H1 (cell line): ENCODE measurements around the gene PRSS21. TPM values are rescaled to one million over a fixed set of nuclear protein-coding genes. Genes with fewer than 3 reads are reported as not detected.

Source experiments
- CTBP2 ChIP-seq: IDR thresholded peaks from 2 replicates; pipeline ENCODE4 v1.7.0; 2011; ENCODE audit warnings: borderline replicate concordance, mild to moderate bottlenecking, moderate library complexity, mixed read lengths, low read length; ENCODE audit not compliant: insufficient read depth, insufficient read length
- JUND ChIP-seq: IDR thresholded peaks from 2 replicates; pipeline ENCODE4 v1.6.1; 2011; ENCODE audit warnings: mild to moderate bottlenecking, improper control_type of control experiment, low read length
- POLR2AphosphoS5 ChIP-seq: IDR thresholded peaks from 2 replicates; pipeline ENCODE4 v1.6.1; 2011; ENCODE audit warnings: low read depth, low read length
- SIN3A ChIP-seq, 2 experiments: IDR thresholded peaks in 1 of 2; conservative IDR thresholded peaks in 1 of 2; 2 replicates each; pipeline ENCODE4 v1.6.1; 2011 to 2012; ENCODE audit warnings: low read length in 2 of 2, improper control_type of control experiment in 1 of 2, low read depth in 1 of 2, mild to moderate bottlenecking in 1 of 2
- SP4 ChIP-seq: IDR thresholded peaks from 2 replicates; pipeline ENCODE4 v1.6.1; 2012; ENCODE audit warnings: low read length, inconsistent platforms
- polyA plus RNA-seq, 7 experiments: library from polyadenylated mRNA; depleted of rRNA in 3 of 7; stranded (reverse) in 5 of 7; unstranded in 2 of 7; fragments of >200 nt in 5 of 7; fragments of 200-250 nt in 2 of 7; gene quantifications; 1 replicate in 5 of 7; 2 replicates in 1 of 7; 4 replicates in 1 of 7; pipeline versions ENCODE4 v1.2.1 to v1.2.3, GENCODE V29; 2011 to 2013; ENCODE audit warnings: missing spikeins in 2 of 7, mixed read lengths in 2 of 7
- total RNA-seq: library from RNA; stranded (reverse); fragmentation: NEBNext Ultra II Directional; extraction: Animal tissue kit (Norgen Biotek cat#: 25700); gene quantifications from 2 replicates; pipeline ENCODE4 v1.2.1, GENCODE V29; 2021

PRSS21 gene
- total and polyA plus RNA-seq, 2 of the 8 experiments (the other 6 are each of a cell fraction or from before 2014, with no cell fraction given): 0.76 to 1.0 TPM

- TF ChIP-seq CTBP2: no peak
- TF ChIP-seq JUND: no peak
- no peak for TF ChIP-seq SIN3A (conservative IDR thresholded peaks at IDR 0.05 in 1 of 2, IDR thresholded peaks at IDR 0.05 in 1 of 2; ENCODE audit: low read depth in 1 of 2, low read length in 2 of 2)
- TF ChIP-seq SP4: no peak
- no peak for TF ChIP-seq POLR2AphosphoS5
- TF ChIP-seq, all 59 proteins: peak for 0
These were observed 47.9 kb upstream of the PRSS21 start (continued) for GRCh38 chr16:2769100-2769529.
